AG09319 (cell line): ENCODE data around the gene TRERF1.
A peak's percentile ranks its signal among the peaks of the same experiment; 100 is the strongest.

ENCODE experiments used
- DNase-seq: peaks from one replicate; pipeline ENCODE4 v3.0.0-alpha.2; 2010; ENCODE audit warnings: low read depth; ENCODE audit errors: extremely low read depth
- TF ChIP-seq, protein P1 (sequence below): IDR thresholded peaks from 2 replicates; pipeline ENCODE4 v1.5.1; 2011; ENCODE audit warnings: low read depth, mild to moderate bottlenecking, inconsistent platforms, low read length, moderate library complexity

The TRERF1 gene

GRCh38 chr6:42292004-42292740 is 159.6 kb downstream of the TRERF1 start:
- TF ChIP-seq, protein P1, sequence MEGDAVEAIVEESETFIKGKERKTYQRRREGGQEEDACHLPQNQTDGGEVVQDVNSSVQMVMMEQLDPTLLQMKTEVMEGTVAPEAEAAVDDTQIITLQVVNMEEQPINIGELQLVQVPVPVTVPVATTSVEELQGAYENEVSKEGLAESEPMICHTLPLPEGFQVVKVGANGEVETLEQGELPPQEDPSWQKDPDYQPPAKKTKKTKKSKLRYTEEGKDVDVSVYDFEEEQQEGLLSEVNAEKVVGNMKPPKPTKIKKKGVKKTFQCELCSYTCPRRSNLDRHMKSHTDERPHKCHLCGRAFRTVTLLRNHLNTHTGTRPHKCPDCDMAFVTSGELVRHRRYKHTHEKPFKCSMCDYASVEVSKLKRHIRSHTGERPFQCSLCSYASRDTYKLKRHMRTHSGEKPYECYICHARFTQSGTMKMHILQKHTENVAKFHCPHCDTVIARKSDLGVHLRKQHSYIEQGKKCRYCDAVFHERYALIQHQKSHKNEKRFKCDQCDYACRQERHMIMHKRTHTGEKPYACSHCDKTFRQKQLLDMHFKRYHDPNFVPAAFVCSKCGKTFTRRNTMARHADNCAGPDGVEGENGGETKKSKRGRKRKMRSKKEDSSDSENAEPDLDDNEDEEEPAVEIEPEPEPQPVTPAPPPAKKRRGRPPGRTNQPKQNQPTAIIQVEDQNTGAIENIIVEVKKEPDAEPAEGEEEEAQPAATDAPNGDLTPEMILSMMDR: no peak
- DNase-seq: peak; percentile 55

DNA sequence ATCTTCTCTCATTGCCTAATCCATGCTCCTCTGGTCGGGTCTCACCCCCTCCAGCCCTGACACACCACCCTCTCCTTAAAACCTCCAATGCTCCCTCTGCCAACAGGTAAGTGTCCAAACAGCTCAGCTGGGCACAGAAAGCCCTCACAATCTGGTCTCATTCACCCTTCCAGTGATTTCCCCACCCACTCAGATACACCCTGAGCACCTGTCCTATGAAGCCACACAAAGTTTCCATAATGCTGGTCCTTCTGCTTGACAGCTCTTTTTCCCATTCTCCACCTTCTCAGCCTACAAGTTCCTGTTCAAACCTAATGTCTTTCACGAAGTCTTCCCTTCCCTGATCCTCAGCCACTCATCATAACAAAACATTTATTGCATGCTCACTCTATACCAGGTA is 164.0 kb downstream of the TRERF1 start:
- no peak for DNase-seq
- TF ChIP-seq, protein P1: no peak

- DNase-seq: no peak
- TF ChIP-seq, protein P1: no peak
Observed at GRCh38 chr6:42281570-42281969, 170.2 kb downstream of the TRERF1 start.

DNA sequence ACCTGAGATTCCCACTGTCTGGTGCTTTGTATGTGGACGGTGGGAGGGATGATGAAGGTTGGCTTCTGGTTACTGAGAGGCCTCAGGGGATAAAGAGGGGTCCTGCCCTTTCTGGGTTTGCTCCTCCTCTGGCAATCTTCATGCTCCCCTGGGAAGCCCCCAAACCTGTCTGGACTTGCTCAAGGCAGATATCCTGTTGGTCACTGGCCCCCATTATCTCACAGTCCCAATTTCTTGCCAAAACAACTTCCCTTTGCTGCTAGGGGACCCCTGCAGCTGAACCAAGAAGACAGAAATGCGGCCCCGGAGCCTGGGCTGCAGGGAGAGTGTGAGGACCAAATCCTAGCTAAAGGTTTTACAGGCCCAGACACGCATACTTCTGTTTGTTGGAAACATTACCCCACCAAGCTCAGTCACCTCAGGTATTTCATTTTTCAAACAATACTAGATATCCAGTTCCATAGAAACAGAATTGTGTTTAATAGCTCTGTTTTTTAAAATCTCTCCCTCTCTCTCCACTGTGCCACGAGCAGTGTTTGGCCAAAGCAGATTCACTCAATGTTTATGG is 170.7 kb downstream of the TRERF1 start:
- TF ChIP-seq, protein P1: no peak
- no peak for DNase-seq

DNA sequence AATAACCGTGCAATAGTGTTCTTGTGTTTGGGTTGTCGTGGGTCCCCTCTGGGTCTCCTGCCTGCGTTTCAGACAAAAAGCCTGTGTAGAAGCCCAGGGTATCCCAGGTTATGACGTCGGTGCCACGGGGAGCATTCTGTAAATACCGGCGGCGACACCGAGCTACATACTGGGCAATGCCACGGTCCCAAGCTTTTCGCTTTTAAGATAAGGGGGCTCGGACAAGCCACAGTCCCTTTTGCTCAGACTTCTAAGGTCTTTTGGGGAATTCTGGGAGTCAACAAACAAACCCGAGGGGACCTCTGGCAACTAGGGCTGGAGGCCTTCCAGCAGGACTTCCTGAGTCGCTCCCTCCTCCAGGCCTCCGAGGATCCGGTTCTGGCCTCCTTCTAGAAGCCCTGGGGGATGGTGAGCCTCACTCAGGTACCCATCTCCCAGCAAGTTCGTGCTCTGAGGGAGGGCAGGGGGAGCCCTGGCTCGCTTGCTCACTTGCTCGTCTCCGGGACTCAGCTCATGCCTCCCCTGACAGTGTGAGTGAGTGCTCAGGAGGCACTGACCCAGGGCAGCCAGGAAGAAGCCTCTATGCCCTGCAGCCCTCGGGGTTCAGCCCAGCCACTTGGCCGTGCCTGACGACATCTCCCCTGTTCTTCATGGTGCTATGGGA is 171.6 kb downstream of the TRERF1 start:
- TF ChIP-seq, protein P1: no peak
- DNase-seq: no peak

- TF ChIP-seq, protein P1: no peak
- no peak for DNase-seq
Observed at GRCh38 chr6:42279144-42279781, 172.5 kb downstream of the TRERF1 start.
